HG03095 (cell line): Measurements from ENCODE around the gene HEPACAM.

Experiments used
- ATAC-seq: cut with Tn5 transposase; IDR thresholded peaks from one replicate; pipeline ENCODE4 v1.9.1; 2021; ENCODE audit warnings: moderate library complexity; ENCODE audit not compliant: unreplicated experiment

Gene HEPACAM

DNA sequence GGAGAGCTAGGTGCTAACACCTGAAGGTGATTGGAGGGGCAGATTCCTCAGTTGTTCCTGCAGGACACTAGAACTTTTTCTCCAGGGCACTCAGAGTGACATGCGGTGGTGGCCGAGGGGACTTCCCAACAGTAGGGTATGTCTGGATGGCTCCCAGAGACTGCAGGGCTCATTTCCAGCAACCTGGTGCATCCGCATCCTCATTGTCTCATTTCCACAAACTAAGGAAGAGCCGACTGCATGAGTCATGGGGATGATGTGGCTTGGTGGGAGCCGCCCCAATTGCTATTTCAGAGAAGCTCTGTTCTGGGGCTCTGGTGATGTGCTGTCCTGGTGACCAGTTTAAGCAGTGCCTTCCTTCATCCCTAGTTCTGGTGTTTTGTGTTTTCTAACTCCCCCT is 35.4 kb downstream of the HEPACAM start:
- ATAC-seq = no peak

DNA sequence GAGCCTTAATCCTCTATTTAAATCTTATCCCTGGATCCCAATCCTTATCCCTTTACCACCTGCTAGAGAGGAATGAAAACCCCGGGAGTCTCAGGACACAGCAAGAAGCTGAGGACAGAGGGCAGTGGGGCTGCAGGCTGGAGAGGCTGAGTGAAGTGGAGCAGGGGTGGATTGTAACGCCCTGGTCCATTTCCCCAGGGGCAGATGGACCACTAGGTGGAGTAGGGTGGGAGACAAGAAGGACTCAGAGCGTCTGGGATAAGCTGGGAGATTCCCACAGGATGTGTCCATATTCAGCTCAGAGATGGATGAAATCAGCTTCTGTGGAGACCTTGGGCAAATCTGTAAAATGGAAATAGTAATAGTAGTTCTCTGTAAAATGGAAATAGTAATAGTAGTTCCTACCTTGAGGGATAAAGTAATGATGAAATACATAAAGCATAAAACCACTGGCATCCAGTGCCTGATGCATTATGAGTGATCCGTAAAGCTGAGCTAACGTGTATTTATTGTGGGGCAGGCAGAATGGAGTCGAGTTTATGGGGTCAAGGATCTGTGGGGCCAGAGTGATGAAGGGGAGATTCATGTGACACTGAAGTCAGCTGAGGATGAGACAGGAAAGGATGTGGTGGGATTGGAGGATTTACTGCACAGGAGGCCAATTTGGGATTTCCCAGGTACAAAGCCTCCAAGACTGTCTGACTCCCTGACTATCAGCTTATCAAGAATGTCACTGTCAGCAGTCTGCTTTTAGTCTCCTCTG is 36.3 kb downstream of the HEPACAM start:
- ATAC-seq = no peak

DNA sequence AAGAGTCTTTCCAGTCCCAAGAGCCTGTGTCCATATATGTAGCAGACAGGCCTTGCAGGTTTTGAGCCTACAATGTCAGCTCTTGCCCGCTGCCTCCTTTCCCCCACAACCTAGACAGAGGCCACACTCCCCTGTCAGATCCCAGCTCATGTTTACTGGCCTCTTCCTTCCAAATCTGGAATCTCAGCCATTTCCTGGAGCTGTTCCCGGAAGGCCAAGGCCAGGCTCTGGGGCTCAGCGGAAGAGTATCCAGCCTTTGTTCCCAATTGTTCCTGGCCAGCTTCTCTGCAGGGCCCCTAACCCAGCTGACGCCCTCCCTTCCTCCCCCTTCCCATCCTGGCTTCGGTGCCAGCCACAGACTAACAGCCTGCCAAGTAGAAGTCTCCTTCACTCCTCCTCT is 37.1 kb downstream of the HEPACAM start:
- ATAC-seq = no peak

DNA sequence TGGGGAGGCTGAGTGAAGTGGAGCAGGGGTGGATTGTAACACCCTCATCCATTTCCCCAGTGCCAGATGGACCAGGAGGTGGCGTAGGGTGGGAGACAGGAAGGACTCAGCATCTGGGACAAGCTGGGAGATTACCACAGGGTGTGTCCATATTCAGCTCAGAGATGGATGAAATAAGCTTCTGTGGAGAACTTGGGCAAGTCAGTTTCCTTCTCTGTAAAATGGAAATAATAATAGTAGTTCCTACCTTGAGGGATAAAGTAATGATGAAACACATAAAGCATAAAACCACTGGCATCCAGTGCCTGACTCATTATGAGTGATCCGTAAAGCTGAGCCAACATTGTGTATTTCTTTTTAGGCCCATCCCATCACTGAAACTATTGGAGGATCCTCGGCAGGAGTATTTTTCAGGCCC is 37.6 kb downstream of the HEPACAM start:
- no peak for ATAC-seq

DNA sequence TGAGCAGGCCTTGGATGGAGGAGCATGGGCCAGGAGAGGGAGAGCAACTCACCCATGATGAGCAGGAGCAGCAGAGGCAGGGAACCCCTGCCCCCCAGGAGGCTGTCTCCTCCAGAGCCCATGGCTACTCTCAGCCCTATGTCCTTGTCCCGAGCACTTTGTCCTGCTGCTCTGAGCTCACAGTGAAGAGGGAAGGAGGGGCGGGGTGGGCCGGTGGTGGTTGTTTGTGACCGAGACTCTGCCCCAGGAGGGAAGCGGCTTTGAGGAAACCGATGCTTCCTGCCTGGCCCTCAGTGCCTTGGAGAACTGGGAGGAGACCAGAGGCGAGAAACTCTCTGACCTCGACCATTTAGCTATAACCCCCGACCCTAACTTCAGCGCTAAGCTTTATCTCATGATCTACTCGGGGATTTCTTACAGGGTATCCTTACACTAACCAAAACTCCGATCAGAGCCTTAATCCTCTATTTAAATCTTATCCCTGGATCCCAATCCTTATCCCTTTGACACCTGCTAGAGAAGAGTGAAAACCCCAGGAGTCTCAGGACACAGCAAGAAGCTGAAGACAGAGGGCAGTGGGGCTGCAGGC is 38.1 kb downstream of the HEPACAM start, which contains the start of gene ROBO4:
Gene ROBO4, minus strand, starts transcription at position 192 of the 589 bp plus-strand sequence. Its CDS starts 70 bp downstream, at position 122.
- ATAC-seq = no peak

DNA sequence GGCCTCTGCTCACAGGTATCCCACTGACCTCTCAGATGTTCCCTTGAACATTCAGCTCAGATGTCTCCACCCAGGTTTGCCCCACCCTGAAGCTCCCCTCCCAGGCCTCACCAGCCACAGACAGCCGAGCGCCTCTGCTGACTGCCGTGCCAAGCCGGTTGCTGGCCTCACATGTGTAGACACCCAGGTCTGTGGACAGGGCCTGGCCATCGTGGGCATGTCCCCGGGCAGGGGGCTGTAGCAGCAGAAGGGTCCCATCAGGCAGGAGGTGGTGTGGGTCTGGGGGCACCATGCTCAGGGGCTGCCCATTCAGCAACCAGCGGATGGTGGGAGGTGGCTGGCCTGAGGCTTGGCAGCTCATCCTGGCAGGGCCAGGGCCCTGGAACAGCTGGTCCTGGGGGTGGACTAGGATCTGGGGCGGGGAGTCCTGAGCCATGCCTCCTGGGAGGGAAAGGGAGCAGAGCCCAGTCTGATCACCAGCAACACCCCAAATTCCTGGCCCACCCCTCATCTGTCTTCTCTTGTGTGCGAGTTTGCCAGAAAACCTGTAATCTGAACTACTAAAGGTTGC is 38.9 kb downstream of the HEPACAM start:
- ATAC-seq = no peak

DNA sequence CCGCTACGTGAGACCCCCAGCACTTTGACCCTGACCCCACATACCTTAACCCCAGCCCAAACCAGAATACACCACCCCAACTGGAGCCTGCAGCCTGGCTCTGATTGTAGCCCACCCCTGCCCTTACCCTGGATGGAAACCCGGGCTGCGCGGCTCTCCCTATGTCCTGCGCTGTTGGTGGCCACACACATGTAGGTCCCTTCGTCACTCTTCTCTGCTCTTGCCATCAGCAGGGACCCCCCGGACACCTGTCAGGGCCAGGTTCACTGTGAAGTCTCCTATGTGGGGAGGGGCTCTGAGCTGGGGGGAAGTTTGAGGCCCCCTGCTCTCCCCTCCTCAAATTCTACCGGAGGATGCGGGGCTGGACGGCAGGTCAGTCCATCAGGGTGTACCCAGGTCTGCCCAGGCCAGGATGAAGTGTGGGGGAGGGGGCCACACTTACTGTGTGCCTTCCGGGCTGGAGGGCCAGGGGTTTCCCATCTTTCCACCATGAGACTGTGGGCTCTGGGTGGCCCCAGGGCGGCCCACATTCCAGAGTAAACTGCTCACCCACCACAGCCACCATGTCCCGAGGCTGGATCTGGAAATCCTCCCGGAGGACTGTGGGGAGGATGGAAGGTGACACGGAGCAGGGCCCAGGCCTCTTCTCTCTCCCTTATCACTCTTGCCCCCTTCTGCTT is 39.6 kb downstream of the HEPACAM start:
- ATAC-seq = no peak

DNA sequence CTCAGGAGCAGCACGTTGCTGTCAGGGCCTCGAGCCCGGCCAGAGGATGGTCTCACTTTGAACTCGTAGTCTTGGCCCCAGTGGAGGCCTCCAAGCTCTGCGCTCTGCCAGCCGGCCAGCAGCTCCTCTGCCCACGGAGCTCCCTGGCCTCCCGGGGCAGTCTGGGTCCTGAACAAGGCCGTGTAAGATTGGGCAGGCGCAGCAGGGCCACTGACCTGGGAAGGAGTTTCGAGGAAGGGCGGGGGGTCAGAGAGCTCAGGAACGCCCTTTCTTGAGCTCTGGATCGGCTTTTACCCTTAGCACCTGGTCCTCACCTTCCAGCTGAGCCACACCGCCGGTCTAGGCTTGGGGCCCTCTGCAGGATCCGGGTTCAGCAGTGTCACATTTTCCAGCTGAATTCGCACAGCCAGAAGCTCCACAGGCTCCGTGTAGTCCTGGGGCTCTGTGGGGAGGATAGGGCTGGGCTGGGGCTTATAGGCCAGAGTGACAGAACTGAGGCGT is 40.3 kb downstream of the HEPACAM start:
- ATAC-seq = no peak

DNA sequence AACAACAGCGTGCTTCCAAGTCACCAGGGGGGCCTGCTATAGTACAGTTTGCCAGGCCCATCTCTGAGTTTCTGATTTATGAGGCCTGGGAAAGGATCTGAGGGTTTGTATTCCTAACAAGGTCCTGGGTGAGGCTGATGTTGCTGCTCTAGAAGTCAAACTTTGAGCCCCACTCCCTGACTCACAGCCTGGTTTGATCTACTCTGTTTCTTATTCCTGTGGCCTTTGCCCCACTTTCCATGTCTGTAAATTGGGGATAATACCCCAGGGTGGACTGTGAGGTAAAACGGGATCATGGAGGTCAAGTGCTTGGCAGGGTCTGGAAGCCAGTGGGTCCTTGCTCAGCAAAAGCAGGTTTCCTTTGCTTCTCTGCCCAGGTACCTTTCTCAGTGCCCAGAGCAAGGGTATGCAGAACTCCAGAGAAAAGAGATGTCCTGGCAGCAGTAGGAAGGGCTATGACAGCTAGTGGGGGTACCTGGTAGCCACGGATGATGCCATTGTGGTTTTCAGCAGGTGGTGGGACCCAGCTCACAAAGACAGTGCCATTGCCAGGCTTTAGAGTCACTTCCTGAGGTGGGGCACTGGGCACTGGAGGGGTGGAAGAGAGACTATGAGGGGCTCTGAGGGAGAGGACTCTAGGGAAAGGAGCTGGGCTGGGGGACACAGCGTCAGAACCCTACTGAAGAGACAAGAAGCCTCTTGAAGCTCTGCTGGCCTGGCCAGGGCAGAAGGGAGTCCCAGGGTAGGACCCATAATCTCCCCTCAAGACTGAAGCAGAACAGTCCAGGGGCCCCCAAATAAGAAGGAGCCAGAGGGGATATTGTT is 41.0 kb downstream of the HEPACAM start:
- ATAC-seq = no peak

DNA sequence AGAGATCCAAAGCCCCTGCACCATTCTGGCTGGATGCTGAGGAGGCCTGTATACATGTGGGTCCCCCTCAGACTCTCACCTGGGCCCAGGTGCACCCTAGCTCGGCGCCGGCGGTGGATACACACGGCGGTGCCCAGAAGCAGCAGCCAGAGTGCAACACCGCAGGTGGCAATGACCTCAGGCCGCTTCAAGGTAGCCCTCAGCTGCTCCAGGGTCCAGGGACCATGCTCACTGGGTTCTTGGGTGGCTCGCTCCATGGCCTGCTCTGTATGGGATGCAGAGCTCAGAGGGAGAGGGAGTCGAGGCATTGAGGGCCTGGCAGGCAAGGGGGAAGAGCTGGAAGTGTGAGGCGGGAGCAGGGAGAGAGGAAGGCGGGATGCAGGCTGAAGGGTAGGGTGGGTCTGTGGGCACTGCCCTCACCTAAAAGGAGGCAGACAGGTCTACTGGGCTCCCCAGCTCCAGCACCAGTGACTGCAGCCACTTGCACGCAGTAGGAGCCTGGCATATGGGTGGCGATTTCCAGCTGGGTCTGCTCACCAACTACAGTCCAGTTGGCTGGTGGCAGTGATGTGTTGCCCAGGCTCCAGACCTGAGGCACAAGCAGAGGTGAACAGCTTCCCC is 42.0 kb downstream of the HEPACAM start:
- no peak for ATAC-seq

DNA sequence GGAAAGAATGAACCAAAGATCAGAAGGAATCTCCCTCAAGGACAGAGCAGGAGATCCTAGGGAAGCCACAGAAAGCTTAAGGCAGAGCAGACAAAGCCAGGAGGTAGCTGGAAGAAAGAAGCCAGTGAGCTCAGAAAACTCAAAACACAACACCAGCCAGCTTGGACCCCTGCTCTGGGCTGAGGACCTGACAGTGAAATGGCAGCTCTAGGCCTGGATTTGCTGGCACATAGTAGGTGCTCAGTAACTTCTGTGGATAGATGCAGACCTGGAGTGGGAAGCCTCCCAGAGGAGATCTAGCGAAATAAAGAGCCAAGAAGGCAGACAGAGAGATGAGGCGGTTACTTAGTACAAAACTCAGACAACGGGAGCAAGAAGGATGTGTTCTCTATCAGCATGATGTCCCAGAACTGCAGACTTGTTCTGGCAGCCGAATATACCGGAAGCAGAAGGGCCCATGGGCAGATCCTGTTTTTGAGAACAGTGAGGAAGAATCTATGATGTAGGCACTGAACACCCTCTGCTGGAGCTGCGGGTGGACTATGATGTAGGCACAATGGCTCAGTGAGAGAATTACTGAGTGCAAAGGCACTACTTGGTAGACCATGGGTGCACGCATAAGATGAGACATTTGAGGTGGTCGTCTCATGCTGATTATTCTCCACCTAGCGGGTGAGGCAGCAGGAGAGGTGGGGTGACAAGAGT is 42.9 kb downstream of the HEPACAM start:
- ATAC-seq = no peak

DNA sequence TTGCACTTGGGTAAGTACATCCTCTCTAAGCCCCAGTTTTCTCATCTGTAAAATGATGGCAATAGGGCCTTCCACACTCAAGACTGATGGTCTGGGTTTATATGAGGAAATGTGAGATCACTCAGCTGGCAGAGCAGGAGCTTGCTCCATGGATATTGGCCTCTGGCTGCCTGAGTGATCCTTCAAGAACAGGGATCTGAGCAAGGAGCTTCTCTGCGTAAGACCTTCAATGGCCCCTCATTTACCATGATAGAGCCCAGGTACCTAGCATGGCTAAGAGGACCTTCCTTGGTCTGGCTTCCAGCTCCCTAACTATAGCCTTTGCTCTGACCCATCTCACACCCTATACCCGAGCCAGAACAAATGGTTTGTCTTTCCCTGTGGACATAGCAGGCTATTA is 43.7 kb downstream of the HEPACAM start:
- no peak for ATAC-seq

DNA sequence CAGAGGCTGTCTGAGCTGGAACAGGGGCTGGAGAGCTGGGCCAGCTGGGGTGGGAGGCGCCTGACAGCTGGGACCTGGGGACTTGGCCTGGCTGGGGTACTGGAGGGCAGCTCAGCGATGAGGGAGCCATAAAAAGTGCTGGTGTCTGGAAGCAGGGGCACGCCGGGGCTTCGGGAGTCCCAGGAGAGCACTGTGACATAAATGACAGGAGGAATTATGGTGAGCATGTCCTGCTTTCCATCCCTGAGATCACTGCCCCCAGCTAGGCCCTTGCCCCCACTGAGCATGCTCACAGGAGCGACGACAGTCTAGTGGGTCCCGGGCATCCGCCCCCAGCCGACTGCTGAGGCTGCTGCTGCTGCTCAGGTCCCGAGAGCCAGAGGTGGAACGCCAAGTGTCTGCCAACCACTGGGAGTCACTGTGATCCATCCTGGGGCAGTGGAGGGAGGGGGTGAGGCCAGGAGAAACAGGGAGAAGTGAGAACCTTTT is 44.4 kb downstream of the HEPACAM start:
- ATAC-seq = no peak

DNA sequence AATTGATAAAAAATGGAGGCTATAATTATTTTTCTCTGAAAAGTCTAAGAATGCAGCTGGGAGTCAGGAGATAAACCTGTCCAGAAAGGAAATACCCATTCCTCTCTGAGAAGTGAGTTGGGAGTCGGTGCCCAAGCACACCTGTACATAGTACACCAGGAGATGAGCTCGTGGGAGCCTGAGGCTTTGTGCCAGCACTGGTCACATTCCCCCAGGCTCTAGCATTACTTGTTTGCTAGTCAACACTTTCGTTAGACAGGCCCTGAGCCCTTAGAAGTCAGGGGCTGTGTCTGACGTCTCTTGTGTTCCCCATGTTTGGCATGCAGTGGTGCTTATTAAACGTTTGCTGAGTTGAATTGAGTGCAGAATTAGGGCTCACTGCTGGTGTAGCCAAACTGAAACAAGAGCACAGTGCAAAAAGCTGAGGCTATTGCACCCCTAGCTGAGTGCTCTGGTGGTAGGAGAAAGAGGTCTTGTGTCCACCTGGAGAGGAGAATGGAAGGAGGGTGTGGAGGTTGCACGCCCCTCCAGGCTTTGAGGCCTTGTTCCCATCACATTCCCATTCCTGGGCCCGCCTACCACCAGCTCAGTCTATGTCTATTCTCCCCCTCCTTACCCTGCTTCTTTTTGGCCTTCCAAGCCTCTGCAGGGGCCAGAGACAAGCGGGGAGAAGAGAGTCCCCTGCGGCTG is 45.0 kb downstream of the HEPACAM start:
- ATAC-seq = no peak

DNA sequence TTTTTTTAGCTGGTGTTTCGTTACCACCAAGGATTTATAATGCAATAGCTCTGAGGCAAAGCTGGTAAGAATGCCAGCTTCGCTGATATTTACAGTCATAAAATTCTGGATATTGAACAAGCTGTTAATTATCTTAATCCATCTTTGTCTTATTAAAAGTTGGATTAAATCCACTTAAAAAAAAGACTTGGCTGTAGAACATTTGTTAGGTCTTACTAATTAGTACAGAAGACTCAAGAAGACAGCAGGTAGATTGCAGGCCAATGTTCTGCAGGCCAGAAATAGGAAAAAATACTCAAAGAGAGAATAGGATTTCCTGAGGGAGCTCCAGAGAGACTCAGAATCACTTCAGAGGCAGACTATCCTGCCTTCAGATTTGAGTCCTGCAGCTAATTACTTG is 45.7 kb downstream of the HEPACAM start:
- ATAC-seq = no peak

DNA sequence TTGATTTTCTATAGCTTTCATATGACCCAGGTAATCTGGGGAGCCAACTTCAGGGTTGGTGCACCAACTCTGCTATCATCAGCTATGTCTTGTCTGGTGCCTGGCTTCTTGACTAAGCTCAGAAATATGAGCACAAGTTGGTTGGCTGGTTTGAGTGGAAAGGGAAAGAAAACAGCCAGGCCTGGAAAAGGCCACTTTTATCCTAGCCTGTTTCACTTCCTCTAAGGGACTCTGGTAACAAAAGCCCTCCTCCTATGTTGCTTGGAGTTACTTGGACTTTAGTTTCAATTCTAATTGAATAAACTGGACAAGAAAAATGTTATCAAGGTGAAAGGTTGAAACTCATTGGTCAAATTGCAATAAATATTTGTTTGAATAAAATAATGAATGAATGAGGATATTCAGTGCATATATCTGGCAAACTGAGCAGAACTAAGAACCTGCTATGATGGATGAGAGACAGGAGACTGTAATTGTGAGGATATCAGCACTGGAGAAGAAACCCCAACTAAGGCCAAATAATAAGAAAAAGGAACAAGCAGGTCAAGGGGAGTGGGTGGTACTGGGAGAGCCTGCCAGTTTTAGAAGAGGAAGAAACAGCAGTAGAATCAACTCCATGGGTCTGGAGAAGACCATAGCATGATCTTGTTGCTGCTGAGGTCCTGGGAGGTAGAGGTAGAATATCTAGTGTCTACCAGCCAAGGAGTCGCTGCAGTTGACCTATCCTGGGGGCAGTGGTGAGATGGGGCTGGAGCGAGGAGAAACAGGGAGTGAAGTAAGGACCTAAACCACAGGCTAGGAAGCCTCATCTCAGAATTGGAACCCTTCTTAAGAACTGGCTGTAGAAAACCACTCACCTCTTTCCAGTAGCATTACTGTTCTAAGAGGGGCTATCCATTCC is 46.4 kb downstream of the HEPACAM start:
- no peak for ATAC-seq

DNA sequence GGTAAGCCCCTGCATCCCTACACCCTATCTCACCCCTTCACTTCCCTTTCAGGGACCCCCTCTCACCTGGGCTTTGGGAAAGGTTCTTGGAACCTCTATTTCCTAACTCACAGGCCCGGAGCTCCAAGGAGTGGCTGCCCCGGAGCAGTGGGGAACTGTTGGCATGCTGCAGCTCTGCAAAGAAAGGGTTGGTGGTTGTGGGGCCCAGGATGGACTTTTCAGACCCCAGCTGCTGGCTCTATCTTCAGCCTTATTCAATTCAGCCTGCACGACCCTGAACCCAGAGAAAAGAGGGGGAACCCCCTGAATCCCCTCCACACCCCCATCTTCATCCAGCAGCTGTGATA is 48.2 kb downstream of the HEPACAM start:
- no peak for ATAC-seq
